Measurements from ENCODE around the gene MMD.

The MMD gene

GRCh38 chr17:55345132-55345531, 76.5 kb downstream of the MMD start:
- no peak for FAIRE-seq

- no peak for FAIRE-seq
These were observed 77.1 kb downstream of the MMD start for GRCh38 chr17:55344514-55344997.

- no peak for FAIRE-seq
These were observed 77.6 kb downstream of the MMD start for GRCh38 chr17:55343900-55344513.

- FAIRE-seq: no peak
These were observed 78.6 kb downstream of the MMD start for GRCh38 chr17:55342800-55343585.
